M059J (cell line): Measurements from ENCODE around the gene PAX4. TPM values are rescaled to one million over a fixed set of nuclear protein-coding genes. Genes with fewer than 3 reads are reported as not detected.
A peak's percentile ranks its signal among the peaks of the same experiment; 100 is the strongest.

Source experiments
- DNase-seq: peaks from one replicate; pipeline ENCODE4 v3.0.0-alpha.2; 2012; ENCODE audit warnings: low read depth
- total RNA-seq: library from RNA; depleted of rRNA; stranded (reverse); fragments of >200 nt; shearing (Covaris generic); gene quantifications from 2 replicates; pipeline ENCODE4 v1.2.3, GENCODE V29; 2014

Gene PAX4
- total RNA-seq, 1 experiment from 2014 or later = not detected

DNA sequence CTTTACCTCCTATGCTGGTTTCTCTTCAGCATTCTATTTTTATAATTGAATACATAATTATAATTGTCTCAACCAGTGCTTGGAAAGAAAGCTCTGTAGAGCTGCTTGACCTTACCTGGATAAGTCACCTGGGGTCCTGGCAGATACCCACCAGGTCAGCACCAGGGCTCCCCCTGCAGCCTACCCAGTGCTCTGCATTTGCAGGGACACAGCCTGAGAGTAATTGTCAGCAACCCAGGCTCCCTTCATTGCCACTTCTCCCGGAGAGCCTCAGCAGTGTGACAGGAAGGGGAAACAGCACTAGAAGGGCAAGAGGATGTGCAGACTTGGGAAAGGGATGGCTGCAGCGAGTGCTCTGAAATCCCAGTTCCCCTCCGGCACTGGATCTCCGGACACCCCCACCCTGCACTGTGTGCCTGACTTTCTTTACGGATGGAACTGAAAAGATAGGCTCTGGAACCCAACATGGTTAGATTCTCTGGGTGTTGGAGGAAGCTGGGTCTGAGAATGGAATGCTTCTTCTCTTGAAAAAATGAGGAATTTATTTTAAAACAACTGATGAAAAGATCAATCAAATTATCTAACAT lies 11.4 kb upstream of the PAX4 start:
- no peak for DNase-seq

DNA sequence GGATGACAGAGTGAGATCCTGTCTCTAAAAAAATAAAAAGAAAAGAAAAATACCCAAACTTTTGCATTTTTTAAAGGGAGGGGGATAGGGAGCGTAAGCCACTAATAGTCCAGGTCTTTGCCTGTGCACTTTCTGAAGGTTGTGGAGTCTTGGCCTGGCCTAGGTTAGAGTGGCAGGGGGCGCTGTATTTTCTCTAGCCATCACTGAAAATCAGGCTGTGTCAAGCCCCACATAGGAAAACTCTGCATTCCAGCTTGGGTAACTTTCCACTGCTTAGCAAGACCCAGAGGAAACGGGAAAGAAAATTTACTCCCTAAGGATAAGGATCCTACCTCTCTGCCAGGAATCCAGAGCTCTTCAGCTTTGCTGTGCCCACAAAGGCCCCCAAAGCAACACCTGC lies 10.5 kb upstream of the PAX4 start:
- DNase-seq = no peak

DNA sequence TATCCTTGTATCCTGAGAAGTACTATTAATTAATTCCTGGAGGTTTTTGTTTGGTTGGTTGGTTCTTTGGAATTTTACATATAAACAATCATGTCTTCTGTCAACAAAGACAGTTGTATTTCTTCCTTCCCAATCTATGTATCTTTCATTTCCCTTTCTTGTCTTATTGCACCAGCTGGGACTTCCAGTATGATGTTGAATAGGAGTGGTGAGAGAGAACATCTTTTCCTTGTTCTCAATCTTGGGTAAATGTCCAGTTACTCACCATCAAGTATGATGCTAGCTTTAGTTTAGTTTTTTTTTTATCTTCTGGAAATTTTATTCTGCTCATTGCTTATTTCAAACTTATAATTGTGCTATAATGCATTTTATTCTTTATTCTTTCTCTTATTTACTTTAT lies 7.4 kb upstream of the PAX4 start:
- no peak for DNase-seq

DNA sequence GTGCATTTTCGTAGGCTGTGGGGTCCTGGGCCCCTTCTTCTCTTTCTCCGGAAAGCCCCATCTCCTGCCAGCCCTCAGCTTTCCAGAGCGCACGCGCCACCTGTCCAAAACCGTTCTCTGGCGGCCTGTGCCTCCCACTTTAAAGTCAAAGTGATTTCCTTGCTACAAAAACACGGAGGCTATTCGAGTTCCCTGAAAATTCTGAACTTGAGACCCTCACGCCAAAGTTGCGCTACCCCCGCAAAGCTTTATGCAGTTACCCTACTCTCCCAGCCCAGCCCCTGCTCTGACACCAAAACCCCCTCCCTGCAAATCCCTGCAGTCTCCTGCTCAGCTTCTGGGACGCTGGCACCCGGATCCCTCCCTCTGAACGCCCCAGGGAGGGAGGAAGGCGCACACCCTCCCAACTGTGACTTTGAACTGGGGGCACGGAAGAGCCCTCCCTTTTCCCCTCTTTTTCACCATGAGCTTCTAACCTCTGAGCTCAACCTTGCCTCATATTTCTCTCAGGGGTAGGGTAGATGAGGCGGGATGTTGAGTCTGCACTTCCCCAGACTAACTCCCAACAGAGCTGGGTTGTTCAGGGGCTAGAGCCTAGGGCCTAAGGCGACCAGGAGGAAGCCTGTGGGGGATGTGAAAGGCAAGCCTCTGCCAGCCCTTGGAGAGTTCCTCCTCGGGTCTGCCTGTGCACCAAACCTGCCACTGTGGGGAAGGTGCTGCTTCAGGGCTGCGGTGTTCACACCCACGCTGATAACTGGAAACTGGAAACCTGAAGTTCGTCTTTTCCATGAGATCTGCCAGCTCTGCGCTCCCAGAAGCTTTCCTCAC lies 2.7 kb upstream of the PAX4 start:
- DNase-seq = no peak

DNA sequence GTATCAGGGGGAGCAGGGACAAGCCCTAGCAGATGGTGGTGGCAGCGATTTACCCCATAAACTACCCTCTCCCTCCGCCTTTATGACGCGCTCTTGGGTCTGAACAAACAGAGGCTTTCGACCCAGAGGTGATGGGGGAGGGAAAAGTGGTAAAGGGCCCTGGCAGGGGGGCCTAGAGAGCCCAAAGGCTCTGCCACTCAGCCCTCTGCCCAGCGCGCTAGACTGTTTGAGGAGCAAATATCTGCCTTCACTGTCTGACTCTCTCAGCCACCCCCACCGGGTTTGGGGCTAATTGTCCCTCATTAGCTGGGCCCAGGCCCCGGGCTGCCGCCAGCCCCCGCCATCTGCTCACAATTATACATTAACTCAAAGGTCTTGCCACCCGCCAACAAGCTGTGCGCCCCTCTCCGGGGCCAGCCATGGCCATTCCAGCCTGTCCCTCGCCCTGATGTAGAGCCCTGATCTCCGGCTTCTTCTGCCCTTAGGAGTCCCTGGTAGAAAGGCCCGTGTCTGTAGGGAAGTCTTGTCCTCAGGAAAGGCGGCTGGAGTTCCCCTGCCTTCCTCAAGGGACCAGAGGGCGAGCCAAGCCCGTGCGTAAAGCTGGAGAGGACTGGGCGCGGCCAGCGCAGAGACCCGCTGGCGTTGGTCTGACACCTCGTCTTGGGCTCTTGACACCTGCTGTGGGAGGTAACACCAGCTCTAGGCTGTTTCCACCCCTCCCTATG lies 1.9 kb upstream of the PAX4 start:
- no peak for DNase-seq

DNA sequence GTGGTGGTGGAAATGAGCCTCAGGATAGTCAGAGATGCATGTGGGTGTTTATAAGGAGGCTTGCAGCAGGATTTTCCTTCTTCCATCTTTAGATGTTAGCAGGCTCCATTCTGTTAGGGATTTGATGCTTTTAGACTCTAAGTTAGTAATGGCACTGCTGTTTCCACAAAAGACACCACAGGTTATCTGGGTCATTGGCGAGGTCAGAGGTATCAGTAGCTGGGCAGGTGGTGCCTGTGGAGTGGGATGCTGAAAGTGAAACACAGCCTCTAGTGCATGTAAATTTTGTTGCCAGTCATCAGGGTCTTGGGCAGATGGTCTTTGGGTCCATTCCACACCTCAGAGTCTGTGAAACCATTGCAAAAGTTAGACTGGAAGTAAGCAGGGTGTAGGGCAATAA lies 833 bp upstream of the PAX4 start:
- no peak for DNase-seq

DNA sequence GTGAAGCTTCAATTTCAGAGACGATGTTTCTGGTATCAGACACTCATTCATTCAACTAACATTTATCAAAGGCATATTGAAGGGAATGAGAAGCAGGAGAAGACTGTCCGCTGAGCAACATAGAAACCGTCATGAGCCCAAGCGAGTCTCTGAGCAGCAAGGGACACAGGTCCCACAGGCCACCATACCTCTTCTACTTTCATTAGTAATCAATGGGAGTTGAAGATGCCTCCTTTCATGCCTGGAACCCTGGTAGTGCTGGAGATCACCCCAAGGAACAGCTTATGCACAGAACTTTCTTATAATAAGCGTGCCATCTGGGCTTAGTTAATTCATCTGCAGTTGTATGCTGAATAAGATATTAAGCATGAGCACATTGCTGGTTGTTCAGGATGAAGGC lies 1.2 kb downstream of the PAX4 start:
- no peak for DNase-seq

DNA sequence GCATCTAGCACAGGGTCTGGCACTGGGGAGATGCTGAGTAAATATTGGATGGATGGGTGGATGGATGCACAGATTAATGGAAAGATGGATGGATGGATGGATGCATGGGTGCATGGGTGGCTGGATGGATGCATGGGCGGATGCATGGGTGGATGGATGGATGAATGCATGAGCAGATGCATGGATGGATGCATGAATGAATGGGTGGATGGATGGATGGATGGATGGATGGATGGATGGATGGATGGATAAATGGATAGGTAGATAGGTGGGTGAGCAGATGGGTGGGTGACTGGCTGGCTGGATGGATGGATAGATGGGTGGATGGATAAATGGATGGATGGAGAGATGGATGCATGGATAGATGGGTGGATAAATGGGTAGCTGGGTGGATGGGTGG lies 5.7 kb downstream of the PAX4 start:
- DNase-seq = no peak

DNA sequence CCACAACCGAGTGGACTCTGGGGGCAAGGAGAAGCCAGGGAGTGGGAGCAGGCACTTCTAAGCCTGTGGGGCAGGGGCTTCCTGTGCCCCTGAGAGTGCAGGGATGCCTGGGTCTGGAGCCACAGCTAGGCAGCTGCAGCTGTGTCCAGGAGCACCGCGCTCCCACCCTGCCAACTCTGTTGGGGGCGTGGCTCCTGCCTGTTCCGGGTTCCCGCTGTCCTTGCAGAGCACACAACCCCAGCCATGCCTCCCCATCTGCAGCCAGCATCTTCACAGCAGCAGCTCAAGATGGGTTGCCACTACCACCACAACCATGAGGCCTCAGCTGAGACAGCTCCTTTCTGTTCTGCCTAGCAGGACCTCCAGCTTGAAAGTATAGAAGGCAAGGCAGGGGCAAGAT lies 8.6 kb downstream of the PAX4 start:
- no peak for DNase-seq

DNA sequence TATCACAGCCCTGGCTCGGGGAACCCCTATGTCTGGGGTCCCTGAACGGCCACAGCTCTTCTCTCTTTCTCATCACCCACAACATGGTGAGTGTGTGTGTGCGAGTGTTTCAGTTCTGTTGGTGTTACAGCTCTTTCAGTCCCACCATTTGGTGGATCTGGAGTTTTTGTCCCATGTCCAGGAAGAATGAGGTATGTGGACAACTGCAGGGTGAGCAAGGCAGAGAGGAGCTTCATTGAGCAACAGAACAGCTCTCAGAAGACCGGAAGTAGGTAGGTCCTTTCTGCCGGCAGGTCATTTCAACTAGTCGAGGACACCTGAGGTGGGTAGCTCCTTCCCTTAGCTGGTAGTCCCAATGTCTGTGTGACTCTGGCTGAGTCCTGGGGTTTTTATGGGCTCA lies 9.5 kb downstream of the PAX4 start:
- DNase-seq = no peak

DNA sequence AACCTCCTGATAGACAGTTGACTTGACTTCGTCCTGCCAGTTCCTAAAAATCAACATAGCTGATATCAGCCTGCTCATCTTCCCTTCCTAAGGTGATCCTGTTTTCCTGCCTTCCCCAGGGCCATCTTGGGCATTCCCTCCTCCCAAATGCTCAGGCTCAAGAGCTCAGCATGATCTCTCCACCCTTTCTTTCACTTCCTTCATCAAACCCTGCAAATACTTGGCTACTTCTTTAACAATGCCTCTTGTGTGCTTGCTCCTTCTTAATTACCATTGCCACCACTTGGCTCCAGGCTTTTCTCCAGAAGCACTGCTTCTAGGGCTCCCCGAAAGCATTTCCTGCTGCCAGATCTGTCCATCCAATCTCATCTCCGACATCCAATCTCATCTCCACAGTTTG lies 17.1 kb downstream of the PAX4 start:
- no peak for DNase-seq

DNA sequence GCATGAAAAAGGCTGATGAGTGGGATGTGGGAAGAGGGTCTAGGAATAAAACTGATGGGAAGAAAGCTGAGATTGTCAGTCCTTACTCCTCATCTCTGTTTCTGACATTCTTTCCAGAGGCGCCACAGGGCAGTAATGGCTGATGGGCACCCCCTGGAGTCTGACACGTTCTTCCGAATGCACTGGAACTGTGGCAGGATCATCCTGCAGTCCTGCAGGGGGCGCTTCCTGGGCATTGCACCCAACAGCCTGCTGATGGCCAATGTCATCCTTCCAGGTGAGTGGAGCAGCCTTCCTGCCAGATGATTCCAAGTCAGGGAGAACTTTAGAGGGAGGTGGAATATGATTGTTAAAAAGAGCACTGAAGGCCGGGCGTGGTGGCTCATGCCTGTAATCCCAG lies 19.6 kb downstream of the PAX4 start:
- DNase-seq = peak; percentile 15

DNA sequence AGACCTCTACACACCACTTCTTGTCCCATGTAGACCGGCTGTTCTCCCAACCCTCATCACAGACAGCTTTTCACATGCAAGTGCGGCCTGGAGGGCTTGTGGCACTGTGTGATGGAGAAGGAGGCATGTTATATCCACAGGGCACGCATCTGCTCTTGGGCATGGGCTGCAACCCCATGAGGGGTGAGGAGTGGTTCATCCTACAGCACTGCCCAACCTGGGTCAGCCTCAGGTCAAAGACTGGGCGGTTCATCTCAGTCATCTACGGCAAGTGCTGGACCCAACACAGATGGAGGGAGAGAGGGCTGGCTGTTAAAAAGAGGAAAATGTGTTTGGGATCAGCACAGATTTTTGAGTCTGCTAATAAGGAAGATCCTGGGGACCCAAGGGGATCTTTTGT lies 22.2 kb downstream of the PAX4 start:
- no peak for DNase-seq

DNA sequence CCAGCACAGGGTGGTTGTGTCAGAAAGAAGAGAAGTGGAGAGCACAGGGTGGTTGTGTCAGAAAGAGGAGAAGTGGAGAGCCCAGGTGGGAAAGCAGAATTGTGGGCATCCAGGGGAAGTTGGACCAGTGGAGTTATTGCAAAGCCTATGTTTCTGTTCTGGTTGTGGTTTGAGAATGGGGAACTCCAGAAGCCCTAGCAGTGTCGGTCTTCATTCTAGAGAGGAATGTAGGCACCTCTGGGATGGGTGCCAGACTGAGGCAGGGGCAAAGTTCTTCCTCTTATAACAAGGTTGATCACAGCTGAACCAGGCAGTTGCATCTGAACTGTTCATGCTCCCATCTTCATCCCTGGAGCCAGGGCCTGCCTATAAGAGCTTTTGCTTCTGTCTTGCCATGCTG lies 23.5 kb downstream of the PAX4 start:
- DNase-seq = no peak

DNA sequence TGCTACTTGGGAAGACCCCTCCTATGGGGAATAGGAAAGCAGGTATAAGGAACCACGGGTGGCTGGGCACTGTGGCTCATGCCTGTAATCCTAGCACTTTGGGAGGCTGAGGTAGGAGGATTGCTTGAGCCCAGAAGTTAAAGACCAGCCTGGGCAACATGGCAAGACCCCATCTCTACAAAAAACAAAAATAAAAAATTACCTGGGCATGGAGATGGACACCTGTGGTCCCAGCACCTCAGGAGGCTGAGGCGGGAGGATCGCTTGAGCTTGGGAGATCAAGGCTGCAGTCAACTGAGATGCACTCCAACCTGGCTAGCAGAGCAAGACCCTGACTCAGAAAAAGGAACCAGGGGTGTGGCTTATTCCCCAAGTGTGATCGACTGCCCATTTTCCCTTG lies 25.4 kb downstream of the PAX4 start:
- no peak for DNase-seq

DNA sequence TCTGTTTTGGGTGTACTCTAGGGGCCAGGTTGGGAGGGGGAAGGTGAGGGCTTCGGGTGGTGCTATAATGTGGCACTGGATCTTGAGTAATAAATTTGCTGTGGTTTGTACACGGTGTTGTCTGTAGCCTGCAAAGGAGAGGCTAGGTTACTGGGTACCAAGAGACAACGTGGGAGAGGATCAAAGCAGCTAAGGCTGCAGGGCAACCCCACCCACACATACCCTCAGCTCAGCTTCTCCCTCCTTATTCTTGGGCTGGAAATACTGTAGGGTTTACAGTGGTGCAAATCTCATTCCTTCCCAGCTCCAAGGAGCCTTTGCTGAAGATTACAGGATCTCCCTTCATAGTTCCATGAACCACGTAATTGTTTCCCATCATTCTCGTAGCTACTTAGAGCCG lies 26.4 kb downstream of the PAX4 start:
- no peak for DNase-seq

DNA sequence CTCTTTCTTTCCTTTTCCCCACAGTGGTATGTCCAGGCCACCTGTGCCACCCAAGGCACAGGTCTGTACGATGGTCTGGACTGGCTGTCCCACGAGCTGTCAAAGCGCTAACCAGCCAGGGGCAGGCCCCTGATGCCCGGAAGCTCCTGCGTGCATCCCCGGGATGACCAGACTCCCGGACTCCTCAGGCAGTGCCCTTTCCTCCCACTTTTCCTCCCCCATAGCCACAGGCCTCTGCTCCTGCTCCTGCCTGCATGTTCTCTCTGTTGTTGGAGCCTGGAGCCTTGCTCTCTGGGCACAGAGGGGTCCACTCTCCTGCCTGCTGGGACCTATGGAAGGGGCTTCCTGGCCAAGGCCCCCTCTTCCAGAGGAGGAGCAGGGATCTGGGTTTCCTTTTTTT lies 26.8 kb downstream of the PAX4 start:
- no peak for DNase-seq

DNA sequence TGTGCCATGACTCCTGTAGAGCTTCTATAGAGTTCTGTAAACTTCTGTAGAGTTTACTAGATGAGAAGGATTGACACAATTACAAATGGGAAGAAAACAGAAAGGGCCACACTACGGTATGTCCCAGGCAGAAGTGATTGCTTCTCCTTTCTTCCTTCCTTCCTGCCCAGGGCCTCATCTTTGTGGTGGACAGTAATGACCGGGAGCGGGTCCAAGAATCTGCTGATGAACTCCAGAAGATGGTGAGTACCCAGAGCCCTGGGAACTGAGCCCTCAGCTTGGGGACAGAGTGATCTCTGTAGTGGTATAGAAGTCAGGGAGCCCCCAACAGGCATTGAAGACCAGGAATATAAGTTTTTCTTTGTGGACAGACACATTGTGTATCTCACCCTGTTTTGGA lies 28.0 kb downstream of the PAX4 start:
- no peak for DNase-seq

DNA sequence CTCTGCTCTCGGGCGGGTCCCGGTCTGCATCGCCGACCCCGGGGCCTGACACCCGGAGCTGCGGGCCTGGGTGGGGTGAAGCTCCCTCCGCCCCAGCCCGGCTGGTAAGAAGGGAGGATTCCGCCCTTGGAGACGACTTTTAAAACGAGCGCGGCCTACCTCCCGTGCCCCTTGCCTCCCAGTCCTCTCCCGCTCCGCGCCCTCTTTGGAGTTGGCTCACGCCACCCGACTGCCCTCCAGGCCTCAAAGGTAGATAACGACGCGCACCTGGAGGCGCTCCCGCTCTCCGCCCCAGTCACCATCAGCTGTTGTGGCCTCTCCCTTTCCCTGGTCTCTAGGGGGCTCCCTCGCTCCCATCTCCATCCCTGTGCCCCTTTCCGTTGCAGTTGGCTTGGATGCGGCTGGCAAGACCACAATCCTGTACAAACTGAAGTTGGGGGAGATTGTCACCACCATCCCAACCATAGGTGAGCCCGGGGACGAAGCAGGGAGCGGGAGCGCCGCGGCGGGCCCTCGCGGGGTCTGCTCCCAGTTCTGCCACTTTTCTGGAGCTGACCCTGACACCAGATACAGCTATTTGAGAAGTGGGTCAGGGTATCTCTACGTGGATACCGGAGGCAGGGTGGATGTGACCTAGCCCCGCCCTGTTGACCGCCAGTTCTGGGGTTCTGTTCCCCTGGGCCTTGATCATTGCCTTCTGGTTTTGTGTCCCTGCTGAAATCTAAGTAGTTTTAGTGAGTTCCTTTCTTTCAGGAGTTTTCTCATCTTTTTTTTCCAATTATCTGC lies 29.1 kb downstream of the PAX4 start:
- DNase-seq = peak; percentile 62

DNA sequence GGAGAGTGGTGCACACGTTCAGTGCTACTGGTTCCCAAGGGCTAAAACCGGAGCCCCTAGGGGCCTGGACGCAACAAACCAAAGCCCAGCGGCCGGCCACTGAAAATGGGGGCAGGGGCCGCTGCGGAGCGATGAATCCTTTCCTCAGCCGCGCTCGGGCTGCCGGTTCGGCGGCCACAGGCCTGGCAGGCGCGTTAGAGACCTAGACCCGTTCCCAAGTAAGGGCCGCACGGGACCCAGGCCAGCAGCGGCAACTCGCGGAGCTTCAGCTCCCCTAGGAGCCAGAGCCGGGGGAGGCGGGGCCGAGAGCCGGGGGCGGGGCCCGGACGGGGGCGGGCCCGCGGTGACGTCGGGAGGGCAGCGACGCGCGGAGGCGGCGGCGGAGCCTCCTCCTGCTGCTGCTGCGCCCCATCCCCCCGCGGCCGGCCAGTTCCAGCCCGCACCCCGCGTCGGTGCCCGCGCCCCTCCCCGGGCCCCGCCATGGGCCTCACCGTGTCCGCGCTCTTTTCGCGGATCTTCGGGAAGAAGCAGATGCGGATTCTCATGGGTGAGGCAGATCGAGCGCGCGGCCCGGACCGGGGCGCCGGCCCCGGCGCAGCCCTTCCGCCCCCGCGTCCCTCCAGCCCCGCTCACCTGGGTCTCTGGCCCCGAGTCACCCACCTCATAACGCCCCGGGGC lies 29.8 kb downstream of the PAX4 start, which contains the start of gene ARF5:
Gene ARF5 (plus strand): TSS at position 393 of the 678 bp plus-strand sequence. CDS start 88 bp downstream, at position 481.
- peak; percentile 76 for DNase-seq

DNA sequence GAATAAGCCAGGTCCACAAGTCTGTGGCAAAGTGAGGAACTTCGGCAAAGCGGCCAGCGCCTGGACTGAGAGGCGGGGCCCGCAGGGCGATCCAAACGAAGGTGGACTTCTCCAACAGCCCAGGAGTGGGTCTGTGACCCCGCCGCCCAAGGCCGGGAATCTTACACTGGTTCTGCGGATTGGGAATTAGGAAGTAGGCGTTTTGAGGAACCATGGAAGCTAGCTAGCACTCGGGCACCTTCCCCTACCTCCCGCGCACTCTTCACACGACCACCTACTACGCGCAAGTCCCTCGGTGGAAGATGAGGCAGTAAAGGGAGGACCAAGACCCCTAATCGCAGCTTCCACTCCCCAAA lies 30.3 kb downstream of the PAX4 start:
- DNase-seq = no peak

DNA sequence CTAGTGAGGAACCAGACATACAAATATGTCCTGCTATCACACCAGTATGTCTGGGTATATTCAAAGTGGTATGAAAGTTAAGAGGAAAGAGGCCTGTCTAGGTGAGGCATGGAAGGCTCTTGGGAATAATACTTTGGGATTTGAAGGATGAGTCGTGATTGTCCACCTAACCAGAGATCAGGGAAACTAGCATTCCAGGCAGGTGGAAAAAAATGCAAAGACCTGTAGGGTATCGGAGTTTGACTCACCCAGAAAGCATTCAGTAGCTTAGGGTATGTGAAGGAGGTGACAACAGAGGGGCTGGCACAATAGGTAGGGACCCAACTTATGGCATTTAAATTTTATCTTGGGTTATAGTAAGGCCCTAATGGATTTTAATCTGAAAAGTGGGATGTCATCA lies 31.6 kb downstream of the PAX4 start:
- DNase-seq = no peak
